ENCODE results near the gene FYN. TPM values are rescaled to one million over a fixed set of nuclear protein-coding genes. Genes with fewer than 3 reads are reported as not detected.

FYN gene
- total and polyA plus RNA-seq, 2 of the 13 experiments (the other 11 are each of a cell fraction or from before 2014, with no cell fraction given): 15.5 to 24.6 TPM

DNA sequence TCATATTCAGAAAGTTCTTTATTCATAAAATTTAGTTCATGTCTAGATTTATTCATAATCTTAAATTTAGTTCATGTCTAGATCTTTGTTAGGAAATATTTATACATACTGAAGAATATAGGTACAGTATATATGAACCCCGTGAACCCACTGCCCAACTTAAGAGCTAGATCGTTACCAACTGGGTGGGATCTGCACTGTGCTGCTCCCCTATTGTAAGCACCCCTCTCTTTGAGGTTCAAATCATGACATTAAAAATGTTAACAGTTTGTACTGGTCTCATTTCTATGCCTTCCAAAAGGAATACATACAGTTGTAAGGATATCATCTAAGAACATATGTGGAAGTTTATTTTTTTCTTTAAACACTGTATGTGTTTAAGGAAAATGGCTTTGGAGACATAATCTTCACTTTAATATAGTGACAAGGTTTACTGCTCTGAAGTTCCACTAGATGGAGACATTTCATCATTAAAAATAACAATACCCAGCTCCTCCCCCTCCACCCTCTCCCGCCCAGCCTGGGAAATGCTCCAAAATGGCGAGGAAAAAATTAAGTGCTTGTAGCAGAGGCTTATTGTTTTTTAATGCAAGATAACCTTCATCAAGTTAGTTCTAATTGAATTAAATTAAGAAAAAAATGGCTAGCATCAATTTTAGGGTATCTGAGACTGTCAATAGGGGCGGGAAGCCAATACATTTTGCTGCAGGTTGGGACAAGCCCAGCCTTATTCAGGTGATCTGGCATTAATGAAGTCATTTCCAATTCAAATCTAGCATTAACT is 163.4 kb downstream of the FYN start (continued):
- TF ChIP-seq, protein P1, sequence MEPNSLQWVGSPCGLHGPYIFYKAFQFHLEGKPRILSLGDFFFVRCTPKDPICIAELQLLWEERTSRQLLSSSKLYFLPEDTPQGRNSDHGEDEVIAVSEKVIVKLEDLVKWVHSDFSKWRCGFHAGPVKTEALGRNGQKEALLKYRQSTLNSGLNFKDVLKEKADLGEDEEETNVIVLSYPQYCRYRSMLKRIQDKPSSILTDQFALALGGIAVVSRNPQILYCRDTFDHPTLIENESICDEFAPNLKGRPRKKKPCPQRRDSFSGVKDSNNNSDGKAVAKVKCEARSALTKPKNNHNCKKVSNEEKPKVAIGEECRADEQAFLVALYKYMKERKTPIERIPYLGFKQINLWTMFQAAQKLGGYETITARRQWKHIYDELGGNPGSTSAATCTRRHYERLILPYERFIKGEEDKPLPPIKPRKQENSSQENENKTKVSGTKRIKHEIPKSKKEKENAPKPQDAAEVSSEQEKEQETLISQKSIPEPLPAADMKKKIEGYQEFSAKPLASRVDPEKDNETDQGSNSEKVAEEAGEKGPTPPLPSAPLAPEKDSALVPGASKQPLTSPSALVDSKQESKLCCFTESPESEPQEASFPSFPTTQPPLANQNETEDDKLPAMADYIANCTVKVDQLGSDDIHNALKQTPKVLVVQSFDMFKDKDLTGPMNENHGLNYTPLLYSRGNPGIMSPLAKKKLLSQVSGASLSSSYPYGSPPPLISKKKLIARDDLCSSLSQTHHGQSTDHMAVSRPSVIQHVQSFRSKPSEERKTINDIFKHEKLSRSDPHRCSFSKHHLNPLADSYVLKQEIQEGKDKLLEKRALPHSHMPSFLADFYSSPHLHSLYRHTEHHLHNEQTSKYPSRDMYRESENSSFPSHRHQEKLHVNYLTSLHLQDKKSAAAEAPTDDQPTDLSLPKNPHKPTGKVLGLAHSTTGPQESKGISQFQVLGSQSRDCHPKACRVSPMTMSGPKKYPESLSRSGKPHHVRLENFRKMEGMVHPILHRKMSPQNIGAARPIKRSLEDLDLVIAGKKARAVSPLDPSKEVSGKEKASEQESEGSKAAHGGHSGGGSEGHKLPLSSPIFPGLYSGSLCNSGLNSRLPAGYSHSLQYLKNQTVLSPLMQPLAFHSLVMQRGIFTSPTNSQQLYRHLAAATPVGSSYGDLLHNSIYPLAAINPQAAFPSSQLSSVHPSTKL (CRISPR knock-in tag; IDR thresholded peaks at IDR 0.05): 0 out of 2 replicates have a peak, but pooled peaks have one; percentile 13
- TF ChIP-seq, protein P2, sequence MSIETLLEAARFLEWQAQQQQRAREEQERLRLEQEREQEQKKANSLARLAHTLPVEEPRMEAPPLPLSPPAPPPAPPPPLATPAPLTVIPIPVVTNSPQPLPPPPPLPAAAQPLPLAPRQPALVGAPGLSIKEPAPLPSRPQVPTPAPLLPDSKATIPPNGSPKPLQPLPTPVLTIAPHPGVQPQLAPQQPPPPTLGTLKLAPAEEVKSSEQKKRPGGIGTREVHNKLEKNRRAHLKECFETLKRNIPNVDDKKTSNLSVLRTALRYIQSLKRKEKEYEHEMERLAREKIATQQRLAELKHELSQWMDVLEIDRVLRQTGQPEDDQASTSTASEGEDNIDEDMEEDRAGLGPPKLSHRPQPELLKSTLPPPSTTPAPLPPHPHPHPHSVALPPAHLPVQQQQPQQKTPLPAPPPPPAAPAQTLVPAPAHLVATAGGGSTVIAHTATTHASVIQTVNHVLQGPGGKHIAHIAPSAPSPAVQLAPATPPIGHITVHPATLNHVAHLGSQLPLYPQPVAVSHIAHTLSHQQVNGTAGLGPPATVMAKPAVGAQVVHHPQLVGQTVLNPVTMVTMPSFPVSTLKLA (IDR thresholded peaks at IDR 0.05): no peak
- TF ChIP-seq, protein P3, sequence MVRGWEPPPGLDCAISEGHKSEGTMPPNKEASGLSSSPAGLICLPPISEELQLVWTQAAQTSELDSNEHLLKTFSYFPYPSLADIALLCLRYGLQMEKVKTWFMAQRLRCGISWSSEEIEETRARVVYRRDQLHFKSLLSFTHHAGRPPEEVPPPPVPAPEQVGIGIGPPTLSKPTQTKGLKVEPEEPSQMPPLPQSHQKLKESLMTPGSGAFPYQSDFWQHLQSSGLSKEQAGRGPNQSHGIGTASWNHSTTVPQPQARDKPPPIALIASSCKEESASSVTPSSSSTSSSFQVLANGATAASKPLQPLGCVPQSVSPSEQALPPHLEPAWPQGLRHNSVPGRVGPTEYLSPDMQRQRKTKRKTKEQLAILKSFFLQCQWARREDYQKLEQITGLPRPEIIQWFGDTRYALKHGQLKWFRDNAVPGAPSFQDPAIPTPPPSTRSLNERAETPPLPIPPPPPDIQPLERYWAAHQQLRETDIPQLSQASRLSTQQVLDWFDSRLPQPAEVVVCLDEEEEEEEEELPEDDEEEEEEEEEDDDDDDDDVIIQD (CRISPR knock-in tag; IDR thresholded peaks at IDR 0.05; ENCODE audit: low read depth): 0 out of 2 replicates have a peak, but pooled peaks have one; percentile 21
- TF ChIP-seq ARNT2 (CRISPR knock-in tag; IDR thresholded peaks at IDR 0.05; ENCODE audit: low read depth) (no peak), ATF1 (CRISPR knock-in tag; IDR thresholded peaks at IDR 0.05) (no peak), SKI (IDR thresholded peaks at IDR 0.05; ENCODE audit: partially characterized antibody) (no peak), CC2D1A (CRISPR knock-in tag; IDR thresholded peaks at IDR 0.05) (no peak), NFE2L2 (IDR thresholded peaks at IDR 0.05; ENCODE audit: low read length) (no peak), ELF1 (CRISPR knock-in tag; IDR thresholded peaks at IDR 0.05) (no peak), KAT8 (CRISPR knock-in tag; IDR thresholded peaks at IDR 0.05) (peak; percentile 47; the same call in 1 of the 2 replicates)
- TF ChIP-seq, protein P4, sequence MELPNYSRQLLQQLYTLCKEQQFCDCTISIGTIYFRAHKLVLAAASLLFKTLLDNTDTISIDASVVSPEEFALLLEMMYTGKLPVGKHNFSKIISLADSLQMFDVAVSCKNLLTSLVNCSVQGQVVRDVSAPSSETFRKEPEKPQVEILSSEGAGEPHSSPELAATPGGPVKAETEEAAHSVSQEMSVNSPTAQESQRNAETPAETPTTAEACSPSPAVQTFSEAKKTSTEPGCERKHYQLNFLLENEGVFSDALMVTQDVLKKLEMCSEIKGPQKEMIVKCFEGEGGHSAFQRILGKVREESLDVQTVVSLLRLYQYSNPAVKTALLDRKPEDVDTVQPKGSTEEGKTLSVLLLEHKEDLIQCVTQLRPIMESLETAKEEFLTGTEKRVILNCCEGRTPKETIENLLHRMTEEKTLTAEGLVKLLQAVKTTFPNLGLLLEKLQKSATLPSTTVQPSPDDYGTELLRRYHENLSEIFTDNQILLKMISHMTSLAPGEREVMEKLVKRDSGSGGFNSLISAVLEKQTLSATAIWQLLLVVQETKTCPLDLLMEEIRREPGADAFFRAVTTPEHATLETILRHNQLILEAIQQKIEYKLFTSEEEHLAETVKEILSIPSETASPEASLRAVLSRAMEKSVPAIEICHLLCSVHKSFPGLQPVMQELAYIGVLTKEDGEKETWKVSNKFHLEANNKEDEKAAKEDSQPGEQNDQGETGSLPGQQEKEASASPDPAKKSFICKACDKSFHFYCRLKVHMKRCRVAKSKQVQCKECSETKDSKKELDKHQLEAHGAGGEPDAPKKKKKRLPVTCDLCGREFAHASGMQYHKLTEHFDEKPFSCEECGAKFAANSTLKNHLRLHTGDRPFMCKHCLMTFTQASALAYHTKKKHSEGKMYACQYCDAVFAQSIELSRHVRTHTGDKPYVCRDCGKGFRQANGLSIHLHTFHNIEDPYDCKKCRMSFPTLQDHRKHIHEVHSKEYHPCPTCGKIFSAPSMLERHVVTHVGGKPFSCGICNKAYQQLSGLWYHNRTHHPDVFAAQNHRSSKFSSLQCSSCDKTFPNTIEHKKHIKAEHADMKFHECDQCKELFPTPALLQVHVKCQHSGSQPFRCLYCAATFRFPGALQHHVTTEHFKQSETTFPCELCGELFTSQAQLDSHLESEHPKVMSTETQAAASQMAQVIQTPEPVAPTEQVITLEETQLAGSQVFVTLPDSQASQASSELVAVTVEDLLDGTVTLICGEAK (IDR thresholded peaks at IDR 0.05): no peak
- TF ChIP-seq, protein P4 (CRISPR knock-in tag; IDR thresholded peaks at IDR 0.05): no peak

All from HepG2 (cell line).